Immature natural killer cell (primary cell): ENCODE data around the gene MRPS25. TPM values are rescaled to one million over a fixed set of nuclear protein-coding genes. Genes with fewer than 3 reads are reported as not detected.
"Not testable (repeated sequence)": the region's sequence is repeated elsewhere in the genome, so short reads cannot be mapped to it uniquely, and the experiment has no call there.

Experiments used
- DNase-seq, 3 donors: peaks; one replicate each; pipeline ENCODE4 v3.0.0; 2022; ENCODE audit warnings: mixed read lengths in 1 of 3
- H3K27ac Mint-ChIP-seq, 6 donors: one replicate each; pipeline ENCODE4 v1.8.0; 2020; ENCODE audit warnings: mixed read lengths in 6 of 6, mild to moderate bottlenecking in 5 of 6, inconsistent platforms in 4 of 6, moderate library complexity in 3 of 6
- H3K27me3 Mint-ChIP-seq, 3 donors: one replicate each; pipeline ENCODE4 v1.8.0; 2020 to 2021; ENCODE audit warnings: low read depth in 3 of 3, mild to moderate bottlenecking in 3 of 3, mixed read lengths in 3 of 3, moderate library complexity in 3 of 3, inconsistent platforms in 1 of 3
- H3K36me3 Mint-ChIP-seq, 3 donors: one replicate each; pipeline ENCODE4 v1.8.0; 2020; ENCODE audit warnings: mixed read lengths in 3 of 3, inconsistent platforms in 2 of 3, mild to moderate bottlenecking in 2 of 3
- H3K4me1 Mint-ChIP-seq, 2 donors: one replicate each; pipeline ENCODE4 v1.8.0; 2020; ENCODE audit warnings: inconsistent platforms in 2 of 2, mild to moderate bottlenecking in 2 of 2, mixed read lengths in 2 of 2, moderate library complexity in 1 of 2
- H3K4me3 Mint-ChIP-seq, 5 donors: one replicate each; pipeline ENCODE4 v1.8.0; 2020; ENCODE audit warnings: mild to moderate bottlenecking in 5 of 5, mixed read lengths in 5 of 5, inconsistent platforms in 3 of 5, moderate library complexity in 3 of 5
- H3K9me3 Mint-ChIP-seq, 6 donors: one replicate each; pipeline ENCODE4 v1.8.0; 2020; ENCODE audit warnings: mild to moderate bottlenecking in 6 of 6, mixed read lengths in 6 of 6, inconsistent platforms in 4 of 6, moderate library complexity in 3 of 6
- polyA plus RNA-seq, 3 donors: library from polyadenylated mRNA; unstranded; fragments of 300-500 nt; fragmentation: Illumina TruSeq; gene quantifications; one replicate each; pipeline ENCODE4 v1.2.3, GENCODE V29; 2021

The MRPS25 gene
- polyA plus RNA-seq, 3 donors from 2014 or later: 11.0 to 20.9 (median 15.7) TPM

GRCh38 chr3:15015456-15015855, 49.7 kb downstream of the MRPS25 start:
- Mint-ChIP-seq H3K27ac (no peak overlapping the region), H3K4me1 (peaks cover 0 to 1% of the 10 kb centered on the region in 2 donors), H3K27me3 (no peaks in the 10 kb centered on the region), H3K36me3 (peaks cover 36 to 52% (median 39%) of the 10 kb centered on the region in 3 donors), H3K4me3 (no peak overlapping the region), H3K9me3 (no peaks in the 10 kb centered on the region)
- no peak for DNase-seq

- peaks cover 0 to 1% of the 10 kb centered on the region in 2 donors for H3K4me1 Mint-ChIP-seq
- no peaks in the 10 kb centered on the region for H3K27me3 Mint-ChIP-seq
- H3K36me3 Mint-ChIP-seq: peaks cover 37 to 57% (median 39%) of the 10 kb centered on the region in 3 donors
- DNase-seq: no peak
- H3K27ac Mint-ChIP-seq: peak overlapping the region in 1 of 6 donors; percentile 18
- H3K9me3 Mint-ChIP-seq: no peaks in the 10 kb centered on the region
- H3K4me3 Mint-ChIP-seq: no peak overlapping the region
These were observed 50.3 kb downstream of the MRPS25 start for GRCh38 chr3:15014606-15015328.

GRCh38 chr3:15011174-15011573, 53.9 kb downstream of the MRPS25 start:
- Mint-ChIP-seq H3K27me3 (no peaks in the 10 kb centered on the region), H3K4me1 (peaks cover 0 to 1% of the 10 kb centered on the region in 2 donors), H3K36me3 (peaks cover 33 to 42% (median 33%) of the 10 kb centered on the region in 3 donors), H3K27ac (no peak overlapping the region), H3K4me3 (no peak overlapping the region), H3K9me3 (no peaks in the 10 kb centered on the region)
- no peak for DNase-seq

GRCh38 chr3:15010664-15011063, 54.5 kb downstream of the MRPS25 start:
- Mint-ChIP-seq H3K27ac (peak overlapping the region in 1 of 6 donors; percentile 24), H3K4me1 (peaks cover 0 to 1% of the 10 kb centered on the region in 2 donors), H3K27me3 (no peaks in the 10 kb centered on the region), H3K4me3 (no peak overlapping the region), H3K9me3 (no peaks in the 10 kb centered on the region), H3K36me3 (peaks cover 29 to 40% (median 32%) of the 10 kb centered on the region in 3 donors)
- no peak for DNase-seq

GRCh38 chr3:15009167-15009566, 55.9 kb downstream of the MRPS25 start:
- H3K36me3 Mint-ChIP-seq: peaks cover 22 to 40% (median 33%) of the 10 kb centered on the region in 3 donors
- no peaks in the 10 kb centered on the region for H3K27me3 Mint-ChIP-seq
- H3K4me1 Mint-ChIP-seq: peaks cover 0 to 1% of the 10 kb centered on the region in 2 donors
- no peaks in the 10 kb centered on the region for H3K9me3 Mint-ChIP-seq
- H3K27ac Mint-ChIP-seq: no peak overlapping the region
- DNase-seq: no peak
- H3K4me3 Mint-ChIP-seq: no peak overlapping the region

GRCh38 chr3:15007681-15008141, 57.4 kb downstream of the MRPS25 start:
- Mint-ChIP-seq H3K9me3 (no peaks in the 10 kb centered on the region), H3K36me3 (peaks cover 25 to 36% (median 32%) of the 10 kb centered on the region in 3 donors), H3K27ac (no peak overlapping the region), H3K4me1 (peaks cover 7 to 12% of the 10 kb centered on the region in 2 donors), H3K27me3 (no peaks in the 10 kb centered on the region), H3K4me3 (no peak overlapping the region)
- DNase-seq: no peak

- not testable (repeated sequence) for DNase-seq, H3K4me3 Mint-ChIP-seq, H3K27me3 Mint-ChIP-seq, H3K9me3 Mint-ChIP-seq, H3K27ac Mint-ChIP-seq
- peaks cover 28 to 69% of the 10 kb centered on the region in 2 donors for H3K4me1 Mint-ChIP-seq
- H3K36me3 Mint-ChIP-seq: peaks cover 10 to 24% (median 15%) of the 10 kb centered on the region in 3 donors
These were observed 65.9 kb downstream of the MRPS25 start for GRCh38 chr3:14999182-14999581.

Other genes with a start within 250 kb of the MRPS25 start
- not detected for gene FGD5, start 246.4 kb downstream of the MRPS25 start, polyA plus RNA-seq
- gene NR2C2, start 117.7 kb downstream of the MRPS25 start, polyA plus RNA-seq: 10 to 100 TPM in 2 of 3 donors, 1 to 10 TPM in 1; 6.0 to 23.7 (median 10.5) TPM
- 10 to 100 TPM in 2 of 3 donors, 1 to 10 TPM in 1; 3.6 to 16.3 (median 11.1) TPM for gene RBSN, start 33.8 kb upstream of the MRPS25 start, polyA plus RNA-seq
- 10 to 100 TPM in 2 of 3 donors, 1 to 10 TPM in 1; 4.1 to 25.7 (median 19.4) TPM for gene CAPN7, start 140.9 kb upstream of the MRPS25 start, polyA plus RNA-seq